Prostate gland (tissue), 2 donors: ENCODE measurements around the gene LRP2BP. TPM values are rescaled to one million over a fixed set of nuclear protein-coding genes. Genes with fewer than 3 reads are reported as not detected.

Experiments used
- DNase-seq: peaks from one replicate; pipeline ENCODE4 v3.0.0-alpha.2; 2019; ENCODE audit warnings: low spot score
- H3K27ac ChIP-seq, 2 donors: fragments of 200-600 bp; sonication (generic); 2 replicates each; pipeline ENCODE4 v1.5.1; 2017 to 2019
- H3K27me3 ChIP-seq: fragments of 200-600 bp; sonication (generic); replicated peaks from 2 replicates; pipeline ENCODE4 v1.5.1; 2019; ENCODE audit not compliant: insufficient read depth
- H3K36me3 ChIP-seq, 2 donors: fragments of 200-600 bp; sonication (generic); 1 replicate in 1 of 2; 2 replicates in 1 of 2; pipeline versions ENCODE4 v1.5.1 to v1.8.1; 2017 to 2019
- H3K4me1 ChIP-seq: fragments of 200-600 bp; sonication (generic); replicated peaks from 2 replicates; pipeline ENCODE4 v1.5.1; 2019
- H3K4me3 ChIP-seq, 2 donors: fragments of 200-600 bp; sonication (generic); 2 replicates each; pipeline ENCODE4 v1.5.1; 2017 to 2019
- H3K9me3 ChIP-seq: fragments of 200-600 bp; sonication (generic); 2 replicates; pipeline ENCODE4 v1.5.1; 2017
- POLR2A ChIP-seq: fragments of 450-650 bp; IDR thresholded peaks from one replicate; pipeline ENCODE4 v1.6.1; 2016; ENCODE audit warnings: antibody characterized with exemption, mild to moderate bottlenecking
- POLR2AphosphoS5 ChIP-seq: sonication (generic); formaldehyde crosslinking; IDR thresholded peaks from one replicate; pipeline ENCODE4 v1.6.1; 2017; ENCODE audit warnings: antibody characterized with exemption
- WGBS: methylation state at CpG from one replicate; pipeline ENCODE4 v1.1.5; 2018; 5-methylcytosine and 5-hydroxymethylcytosine counted together
- intact Hi-C: fragments of 100-400 bp; cut with DNase I; formaldehyde crosslinking; loops from one replicate; pipeline ENCODE4 v1.14.2; 2022
- total RNA-seq, 2 donors: library from RNA; depleted of rRNA; stranded (reverse); fragments of >200 nt; gene quantifications; one replicate each; pipeline ENCODE4 v1.1.0, GENCODE V29; 2016
- TF ChIP-seq, protein P1 (sequence below), 4 experiments: fragments of 200-600 bp in 2 of 4; fragments of 450-650 bp in 2 of 4; sonication (generic) in 2 of 4; IDR thresholded peaks; 1 replicate in 3 of 4; 2 replicates in 1 of 4; pipeline ENCODE4 v1.5.1; 2016 to 2019; ENCODE audit warnings: antibody characterized with exemption in 4 of 4, mild to moderate bottlenecking in 2 of 4, moderate library complexity in 2 of 4

Gene LRP2BP
- total RNA-seq, 2 donors from 2014 or later, result 0.32 to 1.4 TPM

DNA sequence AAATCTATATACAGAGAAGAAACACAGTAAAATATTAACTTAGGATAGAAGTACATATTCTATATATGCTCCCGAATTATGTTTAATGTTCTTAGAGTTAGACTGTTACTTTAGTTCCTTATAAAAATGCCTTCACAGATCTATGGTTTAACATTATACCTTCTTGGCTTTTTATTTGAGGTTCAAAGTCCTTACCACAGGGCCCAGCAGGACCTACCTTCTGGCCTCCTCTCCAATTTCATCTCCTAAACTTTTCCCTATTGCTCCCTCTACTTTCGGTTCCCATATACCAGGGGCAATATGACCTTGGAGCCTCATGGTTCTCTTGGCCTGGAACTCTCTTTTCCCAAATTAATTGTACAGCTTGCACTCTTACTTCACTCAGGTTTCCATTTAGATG, 12.7 kb upstream of the LRP2BP start:
- DNase-seq, result no peak
- H3K36me3 ChIP-seq, result no peaks in the 10 kb centered on the region
- WGBS, result 95% methylated on average over 2 of the region's 2 CpGs

DNA sequence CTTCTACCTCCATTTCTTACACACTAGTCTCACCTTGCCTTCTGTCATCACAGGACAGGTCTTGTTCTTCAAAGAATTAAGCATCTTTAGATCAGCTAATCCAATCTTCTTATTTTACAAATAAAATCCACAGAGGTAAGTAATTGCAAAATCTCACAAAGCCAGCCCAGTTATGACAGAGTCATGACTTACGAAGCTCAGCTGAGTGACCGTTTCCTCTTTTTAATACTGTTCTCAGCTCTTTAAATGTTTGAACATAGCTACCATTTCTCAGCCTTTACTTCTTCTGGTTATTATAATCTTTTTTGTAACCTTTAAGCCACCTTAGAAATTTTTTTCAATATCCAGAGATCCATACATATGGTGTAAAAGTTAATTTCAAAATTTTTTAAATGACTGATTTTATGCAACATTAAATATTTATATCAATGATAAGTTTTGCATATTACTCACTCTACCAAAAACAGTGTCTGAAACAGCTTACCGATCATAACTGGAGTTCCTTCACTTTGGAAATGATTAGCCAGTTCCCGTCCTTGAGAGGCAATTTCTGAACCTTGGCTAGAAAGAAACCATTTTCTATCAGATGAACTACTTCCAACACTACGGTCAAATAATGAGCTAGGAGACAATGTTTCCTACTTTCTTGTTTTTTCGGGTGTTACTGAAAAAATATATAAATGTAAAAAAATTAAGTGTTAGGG, 9.7 kb upstream of the LRP2BP start:
- H3K36me3 ChIP-seq, result peaks cover 0 to 2% of the 10 kb centered on the region in 2 donors
- intact Hi-C loops, result no loop called here
- H3K4me1 ChIP-seq, result peaks cover 3% of the 10 kb centered on the region
- H3K9me3 ChIP-seq, result no peaks in the 10 kb centered on the region
- H3K27ac ChIP-seq, result no peak overlapping the region
- 91% methylated on average over 6 of the region's 6 CpGs for WGBS
- no peak for DNase-seq
- TF ChIP-seq, protein P1, sequence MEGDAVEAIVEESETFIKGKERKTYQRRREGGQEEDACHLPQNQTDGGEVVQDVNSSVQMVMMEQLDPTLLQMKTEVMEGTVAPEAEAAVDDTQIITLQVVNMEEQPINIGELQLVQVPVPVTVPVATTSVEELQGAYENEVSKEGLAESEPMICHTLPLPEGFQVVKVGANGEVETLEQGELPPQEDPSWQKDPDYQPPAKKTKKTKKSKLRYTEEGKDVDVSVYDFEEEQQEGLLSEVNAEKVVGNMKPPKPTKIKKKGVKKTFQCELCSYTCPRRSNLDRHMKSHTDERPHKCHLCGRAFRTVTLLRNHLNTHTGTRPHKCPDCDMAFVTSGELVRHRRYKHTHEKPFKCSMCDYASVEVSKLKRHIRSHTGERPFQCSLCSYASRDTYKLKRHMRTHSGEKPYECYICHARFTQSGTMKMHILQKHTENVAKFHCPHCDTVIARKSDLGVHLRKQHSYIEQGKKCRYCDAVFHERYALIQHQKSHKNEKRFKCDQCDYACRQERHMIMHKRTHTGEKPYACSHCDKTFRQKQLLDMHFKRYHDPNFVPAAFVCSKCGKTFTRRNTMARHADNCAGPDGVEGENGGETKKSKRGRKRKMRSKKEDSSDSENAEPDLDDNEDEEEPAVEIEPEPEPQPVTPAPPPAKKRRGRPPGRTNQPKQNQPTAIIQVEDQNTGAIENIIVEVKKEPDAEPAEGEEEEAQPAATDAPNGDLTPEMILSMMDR (IDR thresholded peaks at IDR 0.05), result no peak
- TF ChIP-seq POLR2AphosphoS5 (no peak), POLR2A (no peak)
- no peak overlapping the region for H3K4me3 ChIP-seq
- H3K27me3 ChIP-seq, result no peaks in the 10 kb centered on the region

More for the DNA sequence above, 12.7 kb upstream of the LRP2BP start:
- no peaks in the 10 kb centered on the region for H3K9me3 ChIP-seq
- no peak overlapping the region for H3K27ac ChIP-seq
- no peaks in the 10 kb centered on the region for H3K27me3 ChIP-seq
- no peaks in the 10 kb centered on the region for H3K4me1 ChIP-seq
- intact Hi-C loops, result no loop called here
- TF ChIP-seq, protein P1 (IDR thresholded peaks at IDR 0.05), result no peak
- TF ChIP-seq POLR2AphosphoS5 (no peak), POLR2A (no peak)
- no peak overlapping the region for H3K4me3 ChIP-seq

DNA sequence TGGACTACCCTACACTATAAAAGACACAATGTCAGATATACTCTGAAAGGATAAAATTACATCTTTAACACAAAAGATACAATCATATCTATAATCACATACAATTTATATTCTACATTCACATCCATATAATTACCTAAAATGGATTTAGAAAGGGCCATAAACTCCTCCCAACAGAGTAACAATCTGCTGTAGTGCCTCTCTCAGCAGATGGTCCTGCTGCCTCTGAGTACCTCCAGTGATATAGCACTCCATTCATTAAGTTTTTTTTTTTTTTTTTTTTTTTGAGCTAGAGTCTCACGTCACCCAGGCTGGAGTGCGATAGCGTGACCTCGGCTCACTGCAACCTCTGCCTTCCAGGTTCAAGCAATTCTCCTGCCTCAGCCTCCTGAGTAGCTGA, 8.3 kb upstream of the LRP2BP start:
- no peak overlapping the region for H3K4me3 ChIP-seq
- intact Hi-C loops, result no loop called here
- TF ChIP-seq POLR2A (no peak), POLR2AphosphoS5 (no peak)
- TF ChIP-seq, protein P1 (IDR thresholded peaks at IDR 0.05), result no peak
- no peaks in the 10 kb centered on the region for H3K9me3 ChIP-seq
- no peak overlapping the region for H3K27ac ChIP-seq
- H3K4me1 ChIP-seq, result peaks cover 3% of the 10 kb centered on the region
- no peak for DNase-seq
- no peaks in the 10 kb centered on the region for H3K27me3 ChIP-seq
- 91% methylated on average over 4 of the region's 4 CpGs for WGBS
- H3K36me3 ChIP-seq, result peaks cover 0 to 2% of the 10 kb centered on the region in 2 donors

DNA sequence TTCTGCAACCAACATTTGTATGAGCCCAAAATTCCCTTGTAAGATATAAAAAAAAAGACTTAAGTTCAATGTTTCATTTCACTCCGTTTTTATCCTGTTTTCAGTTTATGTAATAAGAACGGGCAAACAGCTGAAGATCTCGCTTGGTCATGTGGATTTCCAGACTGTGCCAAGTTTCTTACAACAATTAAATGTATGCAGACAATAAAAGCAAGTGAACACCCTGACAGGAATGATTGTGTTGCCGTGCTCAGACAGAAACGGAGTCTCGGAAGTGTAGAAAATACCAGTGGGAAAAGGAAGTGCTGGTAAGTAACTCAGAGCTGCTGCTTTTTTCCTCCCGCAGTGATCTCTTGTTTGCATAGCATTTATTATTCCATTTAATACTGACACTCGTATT, 3.7 kb upstream of the LRP2BP start:
- TF ChIP-seq, protein P1 (IDR thresholded peaks at IDR 0.05), result no peak
- peak; percentile 42 for TF ChIP-seq POLR2AphosphoS5
- peak; percentile 9 for TF ChIP-seq POLR2A
- Histone ChIP-seq H3K27me3 (no peaks in the 10 kb centered on the region), H3K9me3 (no peaks in the 10 kb centered on the region), H3K4me1 (peaks cover 3% of the 10 kb centered on the region), H3K36me3 (peaks cover 0 to 2% of the 10 kb centered on the region in 2 donors), H3K27ac (peak overlapping the region; percentile 43 to 100), H3K4me3 (peak overlapping the region; percentile 10 to 80)
- no peak for DNase-seq
- intact Hi-C loops, result loop anchor here (5.0 to 10.0 kb wide), 4 partner anchors 187 to 635 kb away; partner anchors contain the start of gene SLC25A4
- 26% methylated on average over 8 of the region's 8 CpGs for WGBS

DNA sequence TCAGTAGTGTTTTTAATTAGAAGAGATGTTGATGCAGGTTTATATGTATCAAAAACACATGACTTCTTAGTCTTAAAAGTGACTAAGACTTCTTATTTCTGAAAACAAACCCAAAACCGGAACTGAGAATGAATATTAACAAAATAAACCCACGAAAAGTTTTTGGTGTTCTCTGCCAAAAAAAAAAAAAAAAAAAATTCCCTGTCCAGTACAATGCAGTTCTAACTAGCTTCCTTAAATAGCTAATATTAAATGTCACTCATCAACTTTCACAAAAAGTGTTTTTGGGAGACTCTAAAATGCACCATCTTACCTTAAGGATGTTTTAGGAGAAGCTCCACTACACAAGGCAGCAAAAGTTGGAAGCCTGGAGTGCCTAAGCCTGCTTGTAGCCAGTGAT, 2.9 kb upstream of the LRP2BP start:
- peak overlapping the region in 1 of 2 donors; percentile 80 for H3K4me3 ChIP-seq
- TF ChIP-seq POLR2A, result no peak
- TF ChIP-seq, protein P1 (IDR thresholded peaks at IDR 0.05), result no peak
- no peak for TF ChIP-seq POLR2AphosphoS5
- H3K36me3 ChIP-seq, result peaks cover 0 to 2% of the 10 kb centered on the region in 2 donors
- intact Hi-C loops, result loop anchor here (5.0 to 10.0 kb wide), 4 partner anchors 186 to 636 kb away; partner anchors contain the start of gene SLC25A4
- 18% methylated on average over 2 of the region's 2 CpGs for WGBS
- H3K27me3 ChIP-seq, result no peaks in the 10 kb centered on the region
- peaks cover 3% of the 10 kb centered on the region for H3K4me1 ChIP-seq
- no peak for DNase-seq
- peak overlapping the region; percentile 43 to 100 for H3K27ac ChIP-seq
- H3K9me3 ChIP-seq, result no peaks in the 10 kb centered on the region
